ENCODE results near the gene ABCA2.

Gene ABCA2

GRCh38 chr9:137062384-137062783, 34.3 kb upstream of the ABCA2 start:
- no peak for DNase-seq

- no peak for DNase-seq
These were observed 30.6 kb upstream of the ABCA2 start for GRCh38 chr9:137058521-137059234.

- DNase-seq: no peak
These were observed 29.5 kb upstream of the ABCA2 start for GRCh38 chr9:137057545-137057944.

- no peak for DNase-seq
These were observed 28.8 kb upstream of the ABCA2 start for GRCh38 chr9:137056739-137057415.

- no peak for DNase-seq
These were observed 27.6 kb upstream of the ABCA2 start for GRCh38 chr9:137055385-137056364.

GRCh38 chr9:137054932-137055384, 26.9 kb upstream of the ABCA2 start:
- DNase-seq: no peak

- DNase-seq: peak in 1 of 2 donors; percentile 42
These were observed 26.2 kb upstream of the ABCA2 start, which contains the start of gene ENTPD2 for GRCh38 chr9:137053944-137054931. TSS of gene ENTPD2 (minus strand) at chr9:137054061. CDS start at chr9:137053997, 64 bp downstream.

- no peak for DNase-seq
These were observed 25.2 kb upstream of the ABCA2 start for GRCh38 chr9:137052998-137053943.

- DNase-seq: no peak
These were observed 24.3 kb upstream of the ABCA2 start for GRCh38 chr9:137052293-137052692.

GRCh38 chr9:137051145-137051724, 23.2 kb upstream of the ABCA2 start:
- no peak for DNase-seq

GRCh38 chr9:137050570-137050969, 22.5 kb upstream of the ABCA2 start:
- no peak for DNase-seq

- peak; percentile 49 to 66 for DNase-seq
These were observed 21.8 kb upstream of the ABCA2 start for GRCh38 chr9:137049544-137050449.

GRCh38 chr9:137048655-137049543, 20.9 kb upstream of the ABCA2 start:
- DNase-seq: no peak

- peak; percentile 81 to 83 for DNase-seq
These were observed 18.2 kb upstream of the ABCA2 start, which contains the start of gene NPDC1 for GRCh38 chr9:137046088-137046787. TSS of gene NPDC1 (minus strand) at chr9:137046177. CDS start at chr9:137045989, 188 bp downstream.

GRCh38 chr9:137045294-137046087, 17.5 kb upstream of the ABCA2 start:
- no peak for DNase-seq

- no peak for DNase-seq
These were observed 16.6 kb upstream of the ABCA2 start for GRCh38 chr9:137044502-137045177.
